KMS-11 (cell line): ENCODE measurements around the gene PHACTR1.

ENCODE experiments used
- H2AFZ ChIP-seq: fragments of 200-600 bp; sonication (generic); 2 replicates; pipeline ENCODE4 v1.6.1; 2016; ENCODE audit warnings: antibody characterized with exemption, mixed run types, low read depth
- H3K27ac ChIP-seq: fragments of 200-600 bp; sonication (generic); 2 replicates; pipeline ENCODE4 v1.6.1; 2016; ENCODE audit warnings: mild to moderate bottlenecking, mixed run types
- H3K27me3 ChIP-seq: fragments of 200-600 bp; sonication (generic); 2 replicates; pipeline ENCODE4 v1.6.1; 2017; ENCODE audit warnings: mild to moderate bottlenecking, low read depth, mixed run types, moderate library complexity; ENCODE audit not compliant: insufficient read depth
- H3K36me3 ChIP-seq: fragments of 200-600 bp; sonication (generic); 2 replicates; pipeline ENCODE4 v1.6.1; 2017; ENCODE audit warnings: mild to moderate bottlenecking, mixed run types; ENCODE audit not compliant: insufficient read depth
- H3K4me1 ChIP-seq: fragments of 200-600 bp; sonication (generic); 2 replicates; pipeline ENCODE4 v1.6.1; 2016; ENCODE audit warnings: mild to moderate bottlenecking, low read depth, mixed run types; ENCODE audit not compliant: poor library complexity, severe bottlenecking
- H3K4me2 ChIP-seq: fragments of 200-600 bp; sonication (generic); 2 replicates; pipeline ENCODE4 v1.7.0; 2016; ENCODE audit warnings: mild to moderate bottlenecking, mixed run types
- H3K4me3 ChIP-seq: fragments of 200-600 bp; sonication (generic); IDR thresholded peaks from 2 replicates; pipeline ENCODE4 v1.6.1; 2017; ENCODE audit warnings: low read depth, low read length, mixed read lengths; ENCODE audit not compliant: insufficient read depth
- H3K79me2 ChIP-seq: fragments of 200-600 bp; sonication (generic); 2 replicates; pipeline ENCODE4 v1.6.1; 2016; ENCODE audit warnings: low read depth, mixed run types; ENCODE audit not compliant: insufficient read depth
- H3K9ac ChIP-seq: fragments of 200-600 bp; sonication (generic); 2 replicates; pipeline ENCODE4 v1.6.1; 2016; ENCODE audit warnings: mild to moderate bottlenecking, mixed run types
- H4K20me1 ChIP-seq: fragments of 200-600 bp; sonication (generic); 2 replicates; pipeline ENCODE4 v1.6.1; 2016; ENCODE audit warnings: mild to moderate bottlenecking, mixed run types; ENCODE audit not compliant: insufficient read depth
- TF ChIP-seq, protein P1 (sequence below): fragments of 200-600 bp; sonication (generic); conservative IDR thresholded peaks from 2 replicates; pipeline ENCODE4 v1.6.1; 2017; ENCODE audit warnings: low read depth, mild to moderate bottlenecking, antibody characterized with exemption, low read length, moderate library complexity, mixed read lengths

Gene PHACTR1

DNA sequence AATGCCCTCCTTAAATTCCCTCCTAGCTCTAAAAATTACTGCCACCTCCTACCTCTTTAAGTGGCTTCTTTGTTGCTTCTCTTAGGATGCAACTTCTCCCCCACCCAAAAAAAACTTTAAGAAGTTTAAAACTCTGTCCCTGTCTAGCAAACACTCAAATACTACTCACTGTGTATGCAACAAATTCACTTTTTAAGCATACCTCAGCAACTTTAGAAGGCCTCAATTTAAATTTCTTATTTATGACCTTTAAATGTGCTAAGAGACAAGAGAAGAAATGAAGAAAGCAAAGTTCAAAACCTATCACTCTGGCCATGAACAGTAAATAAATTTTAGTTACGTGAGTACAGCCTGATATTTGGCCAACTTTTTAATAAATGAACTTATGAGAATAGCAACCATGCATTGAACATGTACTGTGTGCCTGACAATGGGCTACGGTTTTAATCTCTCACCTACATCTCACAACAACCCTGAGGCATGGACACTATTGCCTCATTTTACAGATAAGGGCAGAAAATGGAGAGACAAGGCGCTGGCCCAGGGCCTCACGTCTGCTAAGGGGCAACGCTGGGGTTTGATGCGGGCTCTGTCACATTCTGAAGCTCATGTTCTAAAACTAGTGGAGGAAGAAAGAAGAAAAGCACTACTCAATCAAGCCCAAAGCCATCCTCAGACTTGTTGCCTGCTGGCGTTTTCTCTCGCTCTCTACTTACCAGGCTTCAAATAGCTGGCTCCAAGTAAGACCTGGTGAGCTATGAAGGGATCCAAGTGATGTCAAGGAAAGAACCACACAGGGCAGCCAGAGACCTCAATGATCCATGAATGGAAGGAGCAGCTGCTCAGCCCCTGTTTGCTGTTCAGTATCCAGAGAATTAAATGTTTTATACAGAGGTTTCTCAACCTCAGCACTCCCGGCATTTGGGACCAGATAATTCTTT is 512.0 kb downstream of the PHACTR1 start:
- Histone ChIP-seq H3K9ac (no peak overlapping the region), H3K4me1 (no peaks in the 10 kb centered on the region), H4K20me1 (no peaks in the 10 kb centered on the region), H3K27me3 (no peaks in the 10 kb centered on the region), H3K4me3 (no peak overlapping the region), H2AFZ (no peak overlapping the region), H3K27ac (no peak overlapping the region), H3K79me2 (no peaks in the 10 kb centered on the region), H3K36me3 (no peaks in the 10 kb centered on the region), H3K4me2 (no peak overlapping the region)
- TF ChIP-seq, protein P1, sequence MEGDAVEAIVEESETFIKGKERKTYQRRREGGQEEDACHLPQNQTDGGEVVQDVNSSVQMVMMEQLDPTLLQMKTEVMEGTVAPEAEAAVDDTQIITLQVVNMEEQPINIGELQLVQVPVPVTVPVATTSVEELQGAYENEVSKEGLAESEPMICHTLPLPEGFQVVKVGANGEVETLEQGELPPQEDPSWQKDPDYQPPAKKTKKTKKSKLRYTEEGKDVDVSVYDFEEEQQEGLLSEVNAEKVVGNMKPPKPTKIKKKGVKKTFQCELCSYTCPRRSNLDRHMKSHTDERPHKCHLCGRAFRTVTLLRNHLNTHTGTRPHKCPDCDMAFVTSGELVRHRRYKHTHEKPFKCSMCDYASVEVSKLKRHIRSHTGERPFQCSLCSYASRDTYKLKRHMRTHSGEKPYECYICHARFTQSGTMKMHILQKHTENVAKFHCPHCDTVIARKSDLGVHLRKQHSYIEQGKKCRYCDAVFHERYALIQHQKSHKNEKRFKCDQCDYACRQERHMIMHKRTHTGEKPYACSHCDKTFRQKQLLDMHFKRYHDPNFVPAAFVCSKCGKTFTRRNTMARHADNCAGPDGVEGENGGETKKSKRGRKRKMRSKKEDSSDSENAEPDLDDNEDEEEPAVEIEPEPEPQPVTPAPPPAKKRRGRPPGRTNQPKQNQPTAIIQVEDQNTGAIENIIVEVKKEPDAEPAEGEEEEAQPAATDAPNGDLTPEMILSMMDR, result no peak

DNA sequence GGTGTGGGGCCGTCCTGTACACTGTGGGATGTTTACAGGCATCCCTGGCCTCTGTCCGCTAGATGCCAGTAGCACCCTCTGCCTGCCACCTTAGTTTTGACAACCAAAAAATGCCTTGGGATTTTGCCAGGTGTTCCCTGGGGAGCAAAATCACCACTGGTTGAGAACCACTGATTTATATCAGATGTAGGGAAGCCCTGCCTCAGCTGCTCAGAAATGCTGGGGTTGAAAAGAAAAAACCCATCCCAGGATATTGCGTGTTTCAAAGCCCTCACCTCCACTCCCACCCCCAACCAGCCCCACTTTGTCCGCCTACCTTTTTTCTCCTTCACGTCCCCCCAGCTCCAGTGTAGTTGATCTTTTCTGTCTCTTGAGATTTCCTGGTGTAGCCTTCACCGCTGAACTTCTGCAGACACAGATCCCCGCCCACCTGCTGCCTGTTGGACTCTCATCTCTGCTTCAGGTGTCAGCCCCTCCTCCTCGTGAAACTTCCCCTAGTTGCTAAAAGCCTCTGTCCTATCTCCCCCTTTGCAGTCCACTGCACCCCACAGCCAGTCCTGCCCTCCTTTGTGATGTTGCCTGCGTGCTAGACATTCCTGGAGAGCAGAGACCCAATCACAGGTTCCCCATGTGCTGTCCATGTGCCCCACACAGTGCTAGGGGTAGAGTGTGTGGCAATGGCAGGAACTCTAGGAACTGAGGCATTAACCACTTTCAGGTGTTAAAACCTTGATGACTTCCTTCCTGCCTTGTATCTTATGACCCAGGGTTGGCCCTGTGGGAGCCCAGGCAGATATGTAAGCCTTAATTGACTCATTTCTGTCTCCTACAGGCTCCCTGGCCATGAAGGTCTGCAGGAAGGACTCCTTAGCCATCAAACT is 512.9 kb downstream of the PHACTR1 start:
- Histone ChIP-seq H3K4me3 (no peak overlapping the region), H3K79me2 (no peaks in the 10 kb centered on the region), H3K36me3 (no peaks in the 10 kb centered on the region), H4K20me1 (no peaks in the 10 kb centered on the region), H3K27me3 (no peaks in the 10 kb centered on the region), H3K9ac (no peak overlapping the region), H3K27ac (no peak overlapping the region), H3K4me2 (no peak overlapping the region), H2AFZ (no peak overlapping the region), H3K4me1 (no peaks in the 10 kb centered on the region)
- TF ChIP-seq, protein P1, result no peak

DNA sequence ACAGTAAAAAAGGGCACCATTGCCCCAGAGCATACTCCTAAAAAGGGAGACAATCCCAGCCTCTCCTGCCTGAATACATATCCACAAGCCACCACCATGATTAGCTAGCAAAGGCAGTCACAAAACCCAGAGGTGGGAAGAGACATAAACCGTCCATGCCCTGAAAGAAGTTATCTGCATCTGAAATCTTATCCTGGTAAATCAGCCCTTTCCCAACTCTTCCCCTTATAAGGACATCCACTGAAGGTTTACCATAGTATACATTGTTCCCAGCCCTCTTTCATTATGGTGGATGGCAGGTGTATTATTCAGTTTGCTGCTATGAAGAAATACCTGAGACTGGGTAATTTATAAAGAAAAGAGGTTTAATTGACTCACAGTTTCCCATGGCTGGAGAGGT is 516.5 kb downstream of the PHACTR1 start:
- no peak overlapping the region for H3K4me2 ChIP-seq

DNA sequence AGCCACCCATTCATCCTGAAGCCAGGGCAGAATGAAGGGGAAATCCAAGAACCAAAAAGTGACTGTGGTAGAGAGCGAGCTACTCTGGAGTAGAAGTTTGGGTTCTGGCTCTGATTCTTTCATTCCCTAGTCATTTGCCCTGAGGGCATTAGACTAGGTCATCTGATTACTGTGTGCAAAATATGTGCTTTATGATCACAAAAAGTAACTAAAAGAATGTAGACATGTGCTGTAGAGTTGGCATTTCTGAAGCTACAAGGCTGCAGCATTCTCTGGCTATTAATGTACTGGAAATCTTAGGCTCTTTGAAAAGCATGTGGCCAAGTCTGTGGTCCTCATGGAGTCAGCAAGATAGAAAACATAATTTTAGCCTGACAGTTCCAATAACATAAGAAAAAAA is 517.6 kb downstream of the PHACTR1 start:
- Histone ChIP-seq H3K27me3 (no peaks in the 10 kb centered on the region), H3K4me3 (no peak overlapping the region), H3K79me2 (no peaks in the 10 kb centered on the region)

More for the DNA sequence above, 516.5 kb downstream of the PHACTR1 start:
- no peaks in the 10 kb centered on the region for H3K36me3 ChIP-seq
- H3K79me2 ChIP-seq, result no peaks in the 10 kb centered on the region
- TF ChIP-seq, protein P1, result no peak
- no peaks in the 10 kb centered on the region for H3K27me3 ChIP-seq
- no peak overlapping the region for H2AFZ ChIP-seq
- H3K27ac ChIP-seq, result no peak overlapping the region
- no peak overlapping the region for H3K4me3 ChIP-seq
- H3K4me1 ChIP-seq, result no peaks in the 10 kb centered on the region
- H4K20me1 ChIP-seq, result no peaks in the 10 kb centered on the region
- H3K9ac ChIP-seq, result no peak overlapping the region

More for the DNA sequence above, 517.6 kb downstream of the PHACTR1 start:
- no peaks in the 10 kb centered on the region for H3K4me1 ChIP-seq
- H3K27ac ChIP-seq, result no peak overlapping the region
- TF ChIP-seq, protein P1, result no peak
- no peak overlapping the region for H3K4me2 ChIP-seq
- no peak overlapping the region for H3K9ac ChIP-seq
- no peaks in the 10 kb centered on the region for H3K36me3 ChIP-seq
- no peak overlapping the region for H2AFZ ChIP-seq
- H4K20me1 ChIP-seq, result no peaks in the 10 kb centered on the region
